HL-60/S4 treated with retinoic acid at 250 ng/mL for 4 days and 3 days (cell line): Measurements from ENCODE around the gene TSPAN5.

Source experiments
- in situ Hi-C: fragments of 300-500 bp; cut with MboI; formaldehyde crosslinking; loops from 2 replicates; pipeline ENCODE4 v1.7.0; 2022; ENCODE audit warnings: low sequenced_read_pairs

Gene TSPAN5

GRCh38 chr4:98522062-98522461, 136.3 kb downstream of the TSPAN5 start:
- in situ Hi-C loops = no loop called here

GRCh38 chr4:98521486-98521885, 136.9 kb downstream of the TSPAN5 start:
- in situ Hi-C loops = no loop called here

- in situ Hi-C loops = no loop called here
Observed at GRCh38 chr4:98519268-98519977, 139.0 kb downstream of the TSPAN5 start.

GRCh38 chr4:98518559-98519267, 139.7 kb downstream of the TSPAN5 start:
- in situ Hi-C loops = no loop called here

GRCh38 chr4:98517218-98518021, 141.0 kb downstream of the TSPAN5 start:
- in situ Hi-C loops = no loop called here

GRCh38 chr4:98516441-98517217, 141.8 kb downstream of the TSPAN5 start:
- in situ Hi-C loops = no loop called here

- in situ Hi-C loops = no loop called here
Observed at GRCh38 chr4:98516042-98516440, 142.4 kb downstream of the TSPAN5 start.

GRCh38 chr4:98515470-98515809, 143.0 kb downstream of the TSPAN5 start:
- in situ Hi-C loops = no loop called here

- in situ Hi-C loops = no loop called here
Observed at GRCh38 chr4:98514741-98515469, 143.5 kb downstream of the TSPAN5 start.

GRCh38 chr4:98512918-98513317, 145.5 kb downstream of the TSPAN5 start:
- in situ Hi-C loops = no loop called here

GRCh38 chr4:98510757-98511517, 147.5 kb downstream of the TSPAN5 start:
- in situ Hi-C loops = no loop called here

- in situ Hi-C loops = no loop called here
Observed at GRCh38 chr4:98510340-98510739, 148.1 kb downstream of the TSPAN5 start.

GRCh38 chr4:98509721-98510120, 148.7 kb downstream of the TSPAN5 start:
- in situ Hi-C loops = no loop called here

GRCh38 chr4:98508829-98509598, 149.4 kb downstream of the TSPAN5 start:
- in situ Hi-C loops = no loop called here

- in situ Hi-C loops = no loop called here
Observed at GRCh38 chr4:98508248-98508647, 150.2 kb downstream of the TSPAN5 start.

- in situ Hi-C loops = no loop called here
Observed at GRCh38 chr4:98507299-98507698, 151.1 kb downstream of the TSPAN5 start.

GRCh38 chr4:98506462-98507132, 151.8 kb downstream of the TSPAN5 start:
- in situ Hi-C loops = no loop called here

GRCh38 chr4:98505992-98506391, 152.4 kb downstream of the TSPAN5 start:
- in situ Hi-C loops = no loop called here
